NOMO-1 treated with DMSO at 0.1 percent for 48 hours (cell line): ENCODE data around the gene MARCHF2.
A peak's percentile ranks its signal among the peaks of the same experiment; 100 is the strongest.
"Not testable (repeated sequence)": the region's sequence is repeated elsewhere in the genome, so short reads cannot be mapped to it uniquely, and the experiment has no call there.

Source experiments
- DNase-seq: peaks from one replicate; lab custom pipeline; 2025; ENCODE audit not compliant: unreplicated experiment; lab: John Stamatoyannopoulos, UW

MARCHF2 gene

GRCh38 chr19:8404391-8405151, 8.5 kb upstream of the MARCHF2 start:
- DNase-seq = no peak

GRCh38 chr19:8410718-8411117, 2.4 kb upstream of the MARCHF2 start:
- not testable (repeated sequence) for DNase-seq

GRCh38 chr19:8413629-8413995, 507 bp downstream of the MARCHF2 start:
- DNase-seq = no peak

- no peak for DNase-seq
Observed at GRCh38 chr19:8416796-8417195, 3.7 kb downstream of the MARCHF2 start.

GRCh38 chr19:8421484-8422461, 8.7 kb downstream of the MARCHF2 start:
- DNase-seq = no peak

- DNase-seq = peak; percentile 89
Observed at GRCh38 chr19:8423817-8424223, 10.7 kb downstream of the MARCHF2 start.

- DNase-seq = not testable (repeated sequence)
Observed at GRCh38 chr19:8425331-8425730, 12.2 kb downstream of the MARCHF2 start.

- no peak for DNase-seq
Observed at GRCh38 chr19:8426283-8426682, 13.2 kb downstream of the MARCHF2 start.

- no peak for DNase-seq
Observed at GRCh38 chr19:8429044-8429443, 15.9 kb downstream of the MARCHF2 start.

GRCh38 chr19:8429826-8430225, 16.7 kb downstream of the MARCHF2 start:
- DNase-seq = no peak

GRCh38 chr19:8430650-8431049, 17.5 kb downstream of the MARCHF2 start:
- no peak for DNase-seq

- no peak for DNase-seq
Observed at GRCh38 chr19:8438236-8438635, 25.1 kb downstream of the MARCHF2 start.

- no peak for DNase-seq
Observed at GRCh38 chr19:8441725-8442544, 28.8 kb downstream of the MARCHF2 start.

GRCh38 chr19:8444140-8444676, 31.1 kb downstream of the MARCHF2 start:
- not testable (repeated sequence) for DNase-seq

GRCh38 chr19:8444677-8445487, 31.8 kb downstream of the MARCHF2 start, which contains the start of gene HNRNPM:
HNRNPM (plus strand) TSS chr19:8444975; CDS start chr19:8444999, 24 bp downstream.
- peak; percentile 97 for DNase-seq

- peak; percentile 39 for DNase-seq
Observed at GRCh38 chr19:8445488-8446001, 32.4 kb downstream of the MARCHF2 start.

GRCh38 chr19:8446061-8446709, 33.1 kb downstream of the MARCHF2 start:
- peak; percentile 21 for DNase-seq

- DNase-seq = no peak
Observed at GRCh38 chr19:8449830-8450229, 36.7 kb downstream of the MARCHF2 start.

GRCh38 chr19:8451377-8451776, 38.3 kb downstream of the MARCHF2 start:
- DNase-seq = no peak
